GM12878 (cell line): ENCODE results near the gene VIPR1.

Experiments used
- CTCF ChIP-seq, 3 experiments: IDR thresholded peaks in 2 of 3; conservative IDR thresholded peaks in 1 of 3; 2 replicates each; pipeline ENCODE4 v1.5.1; 2011; ENCODE audit warnings: low read depth in 3 of 3, low read length in 3 of 3, mild to moderate bottlenecking in 3 of 3, control low read depth in 2 of 3, moderate library complexity in 2 of 3, inconsistent platforms in 1 of 3, mixed read lengths in 1 of 3; ENCODE audit not compliant: control insufficient read depth in 2 of 3, insufficient read depth in 1 of 3; ENCODE audit errors: extremely low read depth in 1 of 3
- YY1 ChIP-seq: IDR thresholded peaks from 2 replicates; pipeline ENCODE4 v1.6.1; 2011; ENCODE audit warnings: low read depth, mild to moderate bottlenecking, low read length

GRCh38 chr3:42520336-42520735, 17.9 kb downstream of the VIPR1 start:
- TF ChIP-seq CTCF (IDR thresholded peaks at IDR 0.05 in 2 of 3, conservative IDR thresholded peaks at IDR 0.05 in 1 of 3; ENCODE audit: control insufficient read depth in 2 of 3, extremely low read depth in 1 of 3, insufficient read depth in 1 of 3, low read depth in 3 of 3, low read length in 3 of 3) (no peak), YY1 (no peak)
